ENCODE measurements around the gene ADAMTS15.

DNA sequence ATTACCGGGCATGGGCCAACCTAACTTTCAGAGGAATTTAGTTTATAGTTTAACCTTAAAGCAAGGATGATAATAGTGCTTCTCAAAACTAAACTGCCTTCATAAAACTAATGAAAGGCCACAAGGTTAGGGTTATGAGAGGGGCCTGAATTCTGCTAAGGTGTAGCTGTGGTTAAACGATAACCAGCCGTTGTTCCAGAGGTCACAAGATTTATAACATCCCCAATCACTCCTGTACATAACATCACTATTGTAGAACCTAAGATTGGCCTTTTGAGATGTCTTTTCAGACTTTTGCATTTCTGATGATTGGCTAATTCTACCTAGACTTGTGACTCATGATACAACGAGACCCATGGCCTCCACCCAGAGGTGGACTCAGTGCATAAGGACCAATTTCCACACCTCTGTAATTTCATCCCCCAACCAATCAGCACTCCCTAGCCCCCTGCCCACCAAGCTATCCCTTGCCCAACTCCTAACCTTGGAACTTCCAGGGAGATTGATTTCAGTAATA lies 69.8 kb downstream of the ADAMTS15 start:
- TF ChIP-seq, protein P1, sequence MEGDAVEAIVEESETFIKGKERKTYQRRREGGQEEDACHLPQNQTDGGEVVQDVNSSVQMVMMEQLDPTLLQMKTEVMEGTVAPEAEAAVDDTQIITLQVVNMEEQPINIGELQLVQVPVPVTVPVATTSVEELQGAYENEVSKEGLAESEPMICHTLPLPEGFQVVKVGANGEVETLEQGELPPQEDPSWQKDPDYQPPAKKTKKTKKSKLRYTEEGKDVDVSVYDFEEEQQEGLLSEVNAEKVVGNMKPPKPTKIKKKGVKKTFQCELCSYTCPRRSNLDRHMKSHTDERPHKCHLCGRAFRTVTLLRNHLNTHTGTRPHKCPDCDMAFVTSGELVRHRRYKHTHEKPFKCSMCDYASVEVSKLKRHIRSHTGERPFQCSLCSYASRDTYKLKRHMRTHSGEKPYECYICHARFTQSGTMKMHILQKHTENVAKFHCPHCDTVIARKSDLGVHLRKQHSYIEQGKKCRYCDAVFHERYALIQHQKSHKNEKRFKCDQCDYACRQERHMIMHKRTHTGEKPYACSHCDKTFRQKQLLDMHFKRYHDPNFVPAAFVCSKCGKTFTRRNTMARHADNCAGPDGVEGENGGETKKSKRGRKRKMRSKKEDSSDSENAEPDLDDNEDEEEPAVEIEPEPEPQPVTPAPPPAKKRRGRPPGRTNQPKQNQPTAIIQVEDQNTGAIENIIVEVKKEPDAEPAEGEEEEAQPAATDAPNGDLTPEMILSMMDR (IDR thresholded peaks at IDR 0.05): no peak
- no peak for TF ChIP-seq EZH2 (IDR thresholded peaks at IDR 0.05; ENCODE audit: borderline replicate concordance, insufficient read depth, low read depth, low read length, poor library complexity, severe bottlenecking)

All from B cell (primary cell).